ENCODE data around the gene HOXA11.

Gene HOXA11

GRCh38 chr7:27182861-27183681 is 2.0 kb downstream of the HOXA11 start:
- Histone ChIP-seq H3K36me3 (ENCODE audit: control insufficient read depth, insufficient read depth, low read length) (no peaks in the 10 kb centered on the region), H3K27me3 (ENCODE audit: control insufficient read depth, insufficient read depth, low read length) (peaks cover 100% of the 10 kb centered on the region), H3K9me3 (ENCODE audit: control insufficient read depth, insufficient read depth, low read length) (no peaks in the 10 kb centered on the region), H3K4me3 (ENCODE audit: low read depth, low read length) (no peak overlapping the region), H3K9ac (ENCODE audit: low read depth, low read length) (no peak overlapping the region), H3K4me1 (ENCODE audit: control insufficient read depth, insufficient read depth, low read length) (peaks cover 29% of the 10 kb centered on the region), H3K27ac (ENCODE audit: low read depth, low read length) (no peak overlapping the region)

GRCh38 chr7:27182285-27182841 is 2.7 kb downstream of the HOXA11 start:
- Histone ChIP-seq H3K9me3 (ENCODE audit: control insufficient read depth, insufficient read depth, low read length) (no peaks in the 10 kb centered on the region), H3K27ac (ENCODE audit: low read depth, low read length) (no peak overlapping the region), H3K36me3 (ENCODE audit: control insufficient read depth, insufficient read depth, low read length) (no peaks in the 10 kb centered on the region), H3K4me1 (ENCODE audit: control insufficient read depth, insufficient read depth, low read length) (peaks cover 23% of the 10 kb centered on the region), H3K9ac (ENCODE audit: low read depth, low read length) (no peak overlapping the region), H3K4me3 (ENCODE audit: low read depth, low read length) (no peak overlapping the region), H3K27me3 (ENCODE audit: control insufficient read depth, insufficient read depth, low read length) (peaks cover 100% of the 10 kb centered on the region)

GRCh38 chr7:27181795-27182275 is 3.2 kb downstream of the HOXA11 start:
- Histone ChIP-seq H3K27ac (ENCODE audit: low read depth, low read length) (no peak overlapping the region), H3K9me3 (ENCODE audit: control insufficient read depth, insufficient read depth, low read length) (no peaks in the 10 kb centered on the region), H3K4me3 (ENCODE audit: low read depth, low read length) (no peak overlapping the region), H3K27me3 (ENCODE audit: control insufficient read depth, insufficient read depth, low read length) (peaks cover 100% of the 10 kb centered on the region), H3K9ac (ENCODE audit: low read depth, low read length) (no peak overlapping the region), H3K36me3 (ENCODE audit: control insufficient read depth, insufficient read depth, low read length) (no peaks in the 10 kb centered on the region), H3K4me1 (ENCODE audit: control insufficient read depth, insufficient read depth, low read length) (peaks cover 18% of the 10 kb centered on the region)

GRCh38 chr7:27180431-27181420 is 4.3 kb downstream of the HOXA11 start:
- Histone ChIP-seq H3K4me3 (ENCODE audit: low read depth, low read length) (no peak overlapping the region), H3K36me3 (ENCODE audit: control insufficient read depth, insufficient read depth, low read length) (no peaks in the 10 kb centered on the region), H3K27me3 (ENCODE audit: control insufficient read depth, insufficient read depth, low read length) (peaks cover 100% of the 10 kb centered on the region), H3K4me1 (ENCODE audit: control insufficient read depth, insufficient read depth, low read length) (peaks cover 7% of the 10 kb centered on the region), H3K9me3 (ENCODE audit: control insufficient read depth, insufficient read depth, low read length) (no peaks in the 10 kb centered on the region), H3K27ac (ENCODE audit: low read depth, low read length) (no peak overlapping the region), H3K9ac (ENCODE audit: low read depth, low read length) (no peak overlapping the region)

- no peak overlapping the region for H3K4me3 ChIP-seq (ENCODE audit: low read depth, low read length)
- no peak overlapping the region for H3K9ac ChIP-seq (ENCODE audit: low read depth, low read length)
- H3K9me3 ChIP-seq (ENCODE audit: control insufficient read depth, insufficient read depth, low read length): no peaks in the 10 kb centered on the region
- H3K36me3 ChIP-seq (ENCODE audit: control insufficient read depth, insufficient read depth, low read length): no peaks in the 10 kb centered on the region
- peaks cover 3% of the 10 kb centered on the region; the same call in 1 of the 2 replicates for H3K4me1 ChIP-seq (ENCODE audit: control insufficient read depth, insufficient read depth, low read length)
- H3K27ac ChIP-seq (ENCODE audit: low read depth, low read length): no peak overlapping the region
- H3K27me3 ChIP-seq (ENCODE audit: control insufficient read depth, insufficient read depth, low read length): peaks cover 100% of the 10 kb centered on the region
Observed at GRCh38 chr7:27179503-27180430, 5.3 kb downstream of the HOXA11 start.

GRCh38 chr7:27179030-27179429 is 6.0 kb downstream of the HOXA11 start:
- Histone ChIP-seq H3K9ac (ENCODE audit: low read depth, low read length) (no peak overlapping the region), H3K9me3 (ENCODE audit: control insufficient read depth, insufficient read depth, low read length) (no peaks in the 10 kb centered on the region), H3K4me3 (ENCODE audit: low read depth, low read length) (no peak overlapping the region), H3K36me3 (ENCODE audit: control insufficient read depth, insufficient read depth, low read length) (no peaks in the 10 kb centered on the region), H3K27me3 (ENCODE audit: control insufficient read depth, insufficient read depth, low read length) (peaks cover 100% of the 10 kb centered on the region), H3K4me1 (ENCODE audit: control insufficient read depth, insufficient read depth, low read length) (peaks cover 3% of the 10 kb centered on the region; the same call in 1 of the 2 replicates), H3K27ac (ENCODE audit: low read depth, low read length) (no peak overlapping the region)

GRCh38 chr7:27178366-27178765 is 6.7 kb downstream of the HOXA11 start:
- Histone ChIP-seq H3K4me3 (ENCODE audit: low read depth, low read length) (no peak overlapping the region), H3K36me3 (ENCODE audit: control insufficient read depth, insufficient read depth, low read length) (no peaks in the 10 kb centered on the region), H3K27me3 (ENCODE audit: control insufficient read depth, insufficient read depth, low read length) (peaks cover 100% of the 10 kb centered on the region), H3K9me3 (ENCODE audit: control insufficient read depth, insufficient read depth, low read length) (no peaks in the 10 kb centered on the region), H3K9ac (ENCODE audit: low read depth, low read length) (no peak overlapping the region), H3K27ac (ENCODE audit: low read depth, low read length) (no peak overlapping the region), H3K4me1 (ENCODE audit: control insufficient read depth, insufficient read depth, low read length) (peaks cover 3% of the 10 kb centered on the region; the same call in 1 of the 2 replicates)

- Histone ChIP-seq H3K9me3 (ENCODE audit: control insufficient read depth, insufficient read depth, low read length) (no peaks in the 10 kb centered on the region), H3K36me3 (ENCODE audit: control insufficient read depth, insufficient read depth, low read length) (no peaks in the 10 kb centered on the region), H3K27ac (ENCODE audit: low read depth, low read length) (no peak overlapping the region), H3K4me3 (ENCODE audit: low read depth, low read length) (no peak overlapping the region), H3K4me1 (ENCODE audit: control insufficient read depth, insufficient read depth, low read length) (peaks cover 2% of the 10 kb centered on the region; the same call in 1 of the 2 replicates), H3K27me3 (ENCODE audit: control insufficient read depth, insufficient read depth, low read length) (peaks cover 100% of the 10 kb centered on the region), H3K9ac (ENCODE audit: low read depth, low read length) (no peak overlapping the region)
Observed at GRCh38 chr7:27177795-27178320, 7.2 kb downstream of the HOXA11 start.

GRCh38 chr7:27176962-27177794 is 7.9 kb downstream of the HOXA11 start:
- Histone ChIP-seq H3K27me3 (ENCODE audit: control insufficient read depth, insufficient read depth, low read length) (peaks cover 100% of the 10 kb centered on the region), H3K4me1 (ENCODE audit: control insufficient read depth, insufficient read depth, low read length) (no peaks in the 10 kb centered on the region), H3K4me3 (ENCODE audit: low read depth, low read length) (no peak overlapping the region)

More at GRCh38 chr7:27176962-27177794, 7.9 kb downstream of the HOXA11 start:
- H3K27ac ChIP-seq (ENCODE audit: low read depth, low read length): no peak overlapping the region
- no peaks in the 10 kb centered on the region for H3K36me3 ChIP-seq (ENCODE audit: control insufficient read depth, insufficient read depth, low read length)
- H3K9me3 ChIP-seq (ENCODE audit: control insufficient read depth, insufficient read depth, low read length): no peaks in the 10 kb centered on the region
- H3K9ac ChIP-seq (ENCODE audit: low read depth, low read length): no peak overlapping the region

All from HUES48 (cell line).